ENCODE measurements around the gene RNF213.

The RNF213 gene

DNA sequence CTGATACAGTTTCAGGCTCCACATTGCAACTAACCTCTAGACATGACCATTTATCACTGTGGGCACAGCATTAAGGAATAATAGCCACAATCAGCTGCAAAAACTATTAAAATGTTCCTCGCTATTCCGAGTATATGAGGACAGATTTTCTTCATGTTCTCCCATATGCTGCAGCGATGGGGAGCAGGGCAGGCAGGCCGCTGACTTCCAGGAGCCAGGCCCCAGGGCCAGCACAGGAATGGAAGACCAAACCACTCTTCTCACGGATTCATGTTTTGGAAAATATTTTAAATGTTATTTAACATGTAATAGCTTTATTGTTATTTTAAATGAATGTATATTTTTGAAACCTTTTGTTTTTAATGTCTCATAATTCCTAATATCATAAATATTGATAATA, 110.5 kb downstream of the RNF213 start:
- DNase-seq = no peak
- ATAC-seq = no peak

GRCh38 chr17:80372456-80372855, 111.8 kb downstream of the RNF213 start:
- no peak for DNase-seq
- ATAC-seq = no peak

- DNase-seq (no peak), ATAC-seq (no peak)
These were observed 112.4 kb downstream of the RNF213 start for GRCh38 chr17:80372922-80373570.

- ATAC-seq = no peak
- no peak for DNase-seq
These were observed 113.5 kb downstream of the RNF213 start for GRCh38 chr17:80374039-80374731.

- ATAC-seq (no peak), DNase-seq (no peak)
These were observed 114.3 kb downstream of the RNF213 start for GRCh38 chr17:80374732-80375585.

DNA sequence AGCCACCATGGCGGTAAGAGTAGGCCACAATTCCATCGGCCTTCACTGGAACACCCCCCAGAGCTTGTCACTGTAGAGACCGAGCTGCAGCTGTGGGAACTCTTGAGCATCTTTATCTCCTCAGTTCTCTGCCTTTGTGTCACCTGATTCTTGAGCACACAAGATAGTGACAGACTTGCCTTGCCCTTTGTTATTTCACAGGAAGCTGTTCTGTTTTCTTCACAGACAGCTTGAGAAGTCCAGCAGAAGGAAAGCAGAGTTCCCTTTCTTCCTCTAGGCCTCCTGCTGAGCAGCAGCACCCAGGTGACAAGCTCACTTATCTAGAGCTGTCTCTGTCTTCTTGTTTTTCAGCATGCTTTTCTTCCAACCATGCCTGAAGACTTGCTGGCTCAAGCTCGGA, 115.9 kb downstream of the RNF213 start:
- ATAC-seq (no peak), DNase-seq (no peak)

- DNase-seq (no peak), ATAC-seq (no peak)
These were observed 117.1 kb downstream of the RNF213 start for GRCh38 chr17:80377798-80378197.

GRCh38 chr17:80379348-80379747, 118.7 kb downstream of the RNF213 start:
- ATAC-seq (no peak), DNase-seq (no peak)

- ATAC-seq = no peak
- no peak for DNase-seq
These were observed 119.4 kb downstream of the RNF213 start for GRCh38 chr17:80380068-80380467.

GRCh38 chr17:80380555-80381002, 119.9 kb downstream of the RNF213 start:
- ATAC-seq = no peak
- no peak for DNase-seq

DNA sequence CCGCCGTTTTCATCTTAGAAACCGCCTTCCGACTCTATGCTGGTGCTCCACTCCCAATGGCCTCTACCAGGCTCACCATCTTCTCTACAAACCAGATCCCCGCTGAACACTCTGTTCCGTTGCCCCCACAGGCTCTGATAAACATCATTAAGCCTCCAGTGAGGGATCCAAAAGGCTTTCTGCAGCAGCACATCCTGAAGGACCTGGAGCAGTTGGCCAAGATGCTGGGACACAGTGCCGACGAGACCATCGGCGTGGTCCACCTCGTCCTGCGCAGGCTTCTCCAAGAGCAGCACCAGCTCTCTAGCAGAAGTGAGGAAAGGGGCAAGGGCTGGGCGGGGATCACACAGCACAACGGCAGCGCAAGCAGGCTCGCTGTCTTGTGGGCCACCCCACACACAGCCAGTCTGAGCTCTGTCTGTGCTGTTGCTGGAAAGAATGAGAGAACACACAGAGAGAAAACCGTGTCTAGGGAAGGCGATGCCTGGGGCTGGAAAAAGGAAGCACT, 120.8 kb downstream of the RNF213 start:
- no peak for ATAC-seq

GRCh38 chr17:80382446-80382845, 121.8 kb downstream of the RNF213 start:
- no peak for DNase-seq
- no peak for ATAC-seq

More for the DNA sequence above, 120.8 kb downstream of the RNF213 start:
- no peak for DNase-seq

- ATAC-seq (no peak), DNase-seq (no peak)
These were observed 122.3 kb downstream of the RNF213 start for GRCh38 chr17:80382956-80383355.

GRCh38 chr17:80384078-80384960, 123.7 kb downstream of the RNF213 start:
- no peak for ATAC-seq
- no peak for DNase-seq

GRCh38 chr17:80385046-80385445, 124.4 kb downstream of the RNF213 start:
- no peak for DNase-seq
- no peak for ATAC-seq

GRCh38 chr17:80386341-80386740, 125.7 kb downstream of the RNF213 start:
- ATAC-seq (no peak), DNase-seq (no peak)

DNA sequence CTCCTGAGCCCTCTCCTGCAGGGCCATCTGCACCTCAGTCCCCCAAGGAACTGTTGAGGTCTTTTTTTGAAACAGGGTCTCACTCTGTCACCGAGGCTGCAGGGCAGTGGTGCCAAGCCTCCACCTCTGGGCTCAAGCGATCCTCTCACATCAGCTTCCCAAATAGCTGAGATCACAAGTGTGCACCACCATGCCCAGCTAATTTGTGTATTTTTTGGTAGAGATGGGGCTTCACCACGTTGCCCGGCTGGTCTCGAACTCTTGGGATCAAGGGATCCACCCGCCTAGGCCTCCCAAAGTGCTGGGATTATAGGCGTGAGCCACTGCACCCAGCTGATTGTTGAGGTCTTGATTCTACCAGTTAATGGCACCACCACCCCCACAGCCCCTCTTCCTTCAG, 126.4 kb downstream of the RNF213 start:
- ATAC-seq (no peak), DNase-seq (no peak)

DNA sequence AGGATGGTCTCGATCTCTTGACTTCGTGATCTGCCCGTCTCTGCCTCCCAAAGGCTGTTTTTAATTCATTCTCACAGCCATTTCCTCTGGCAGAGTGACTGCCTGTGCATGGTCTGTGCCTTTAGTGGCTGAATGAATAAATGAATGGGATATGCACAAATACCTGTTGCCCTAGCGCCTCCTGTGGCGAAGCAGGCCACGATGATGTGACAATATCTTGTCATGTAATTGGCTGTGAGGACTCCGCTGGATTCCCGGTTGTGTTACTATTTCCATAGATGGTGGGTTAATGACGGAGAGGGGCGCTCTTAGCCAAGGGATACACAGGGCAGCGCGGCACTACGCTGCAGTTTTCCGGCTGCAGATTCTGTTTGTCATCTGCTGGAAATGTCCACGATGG, 127.5 kb downstream of the RNF213 start:
- no peak for DNase-seq
- no peak for ATAC-seq

GRCh38 chr17:80388601-80389000, 127.9 kb downstream of the RNF213 start:
- DNase-seq (no peak), ATAC-seq (no peak)

- DNase-seq = no peak
- ATAC-seq = no peak
These were observed 128.7 kb downstream of the RNF213 start for GRCh38 chr17:80389011-80389995.
